GM12878 (cell line): ENCODE data around the gene KIF15. TPM values are rescaled to one million over a fixed set of nuclear protein-coding genes. Genes with fewer than 3 reads are reported as not detected.

Experiments used
- ATAC-seq: fragments of 200-7000 bp; cut with Tn5 transposase; 3 replicates; pipeline ENCODE4 v1.9.1; 2020; ENCODE audit warnings: mild to moderate bottlenecking, moderate library complexity
- BruUV-seq: library from RNA; stranded (reverse); fragments of 400-500 nt; replicated peaks from 2 replicates; lab custom pipeline; 2021; lab: Mats Ljungman, UMichigan
- CTCF ChIA-PET: fragments of 300-600 bp; sonication (Branson Sonifier 250); formaldehyde crosslinking; extraction: SDS; loops from one replicate; lab custom pipeline; 2021; ENCODE audit warnings: inconsistent platforms; lab: Yijun Ruan, JAX
- POLR2A ChIA-PET: fragments of 350-600 bp; formaldehyde crosslinking; extraction: SDS; loops from one replicate; lab custom pipeline; 2021; ENCODE audit warnings: inconsistent platforms; lab: Charles Lee
- RAD21 ChIA-PET: fragments of 300-600 bp; sonication (Branson Sonifier 250); formaldehyde crosslinking; loops from one replicate; lab custom pipeline; 2023; ENCODE audit warnings: antibody characterized with exemption; ENCODE audit not compliant: unreplicated experiment; lab: Charles Lee
- SMC1A ChIA-PET: fragments of 300-600 bp; sonication (Branson Sonifier 250); formaldehyde crosslinking; loops from one replicate; lab custom pipeline; 2023; ENCODE audit not compliant: unreplicated experiment, uncharacterized antibody; lab: Charles Lee
- DNase-seq: peaks from one replicate; pipeline ENCODE4 v3.0.0-alpha.2; 2011; ENCODE audit warnings: low read depth, low spot score
- FAIRE-seq: peaks from 3 replicates; lab custom pipeline; 2011; peaks lifted over from hg19 to GRCh38; lab: Jason Lieb, UNC
- H2AFZ ChIP-seq: 2 replicates; pipeline ENCODE4 v1.6.0; 2011; ENCODE audit warnings: low read depth, low read length, control low read depth; ENCODE audit not compliant: control insufficient read depth
- H3K27ac ChIP-seq: 2 replicates; pipeline ENCODE4 v1.5.1; 2011; ENCODE audit warnings: control low read depth; ENCODE audit not compliant: control insufficient read depth, insufficient read depth
- H3K27me3 ChIP-seq, 2 experiments: replicated peaks in 1 of 2; 2 replicates each; pipeline versions ENCODE4 v1.6.0 to v1.6.1; 2011; ENCODE audit warnings: low read length in 1 of 2; ENCODE audit not compliant: control insufficient read depth in 2 of 2, insufficient read depth in 2 of 2
- H3K36me3 ChIP-seq, 2 experiments: 2 replicates each; pipeline ENCODE4 v1.5.1; 2011; ENCODE audit warnings: low read length in 1 of 2; ENCODE audit not compliant: control insufficient read depth in 2 of 2, insufficient read depth in 2 of 2
- H3K4me1 ChIP-seq: 2 replicates; pipeline ENCODE4 v1.6.1; 2011; ENCODE audit warnings: mild to moderate bottlenecking, low read length, moderate library complexity, mixed read lengths; ENCODE audit not compliant: control insufficient read depth, insufficient read depth
- H3K4me2 ChIP-seq: 2 replicates; pipeline ENCODE4 v1.6.0; 2011; ENCODE audit warnings: control low read depth; ENCODE audit not compliant: control insufficient read depth, insufficient read depth
- H3K4me3 ChIP-seq: fragments of 200-600 bp; sonication (generic); 2 replicates; pipeline ENCODE4 v1.5.1; 2016
- H3K79me2 ChIP-seq: 2 replicates; pipeline ENCODE4 v1.6.0; 2011; ENCODE audit warnings: low read length; ENCODE audit not compliant: control insufficient read depth, insufficient read depth
- H3K9ac ChIP-seq: 2 replicates; pipeline ENCODE4 v1.8.0; 2011; ENCODE audit warnings: low read length, control low read depth, mixed read lengths; ENCODE audit not compliant: control insufficient read depth, insufficient read depth
- H3K9me3 ChIP-seq: replicated peaks from 3 replicates; pipeline ENCODE4 v1.5.1; 2011; ENCODE audit warnings: mild to moderate bottlenecking, low read length; ENCODE audit not compliant: control insufficient read depth, insufficient read depth
- H4K20me1 ChIP-seq: 2 replicates; pipeline ENCODE4 v1.6.0; 2011; ENCODE audit not compliant: control insufficient read depth, insufficient read depth
- CTCF ChIP-seq, 3 experiments: IDR thresholded peaks in 2 of 3; conservative IDR thresholded peaks in 1 of 3; 2 replicates each; pipeline ENCODE4 v1.5.1; 2011; ENCODE audit warnings: low read depth in 3 of 3, low read length in 3 of 3, mild to moderate bottlenecking in 3 of 3, control low read depth in 2 of 3, moderate library complexity in 2 of 3, inconsistent platforms in 1 of 3, mixed read lengths in 1 of 3; ENCODE audit not compliant: control insufficient read depth in 2 of 3, insufficient read depth in 1 of 3; ENCODE audit errors: extremely low read depth in 1 of 3
- E4F1 ChIP-seq: fragments of 450-650 bp; IDR thresholded peaks from 2 replicates; pipeline ENCODE4 v1.6.1; 2018; ENCODE audit warnings: borderline replicate concordance, mild to moderate bottlenecking; ENCODE audit not compliant: partially characterized antibody
- FOS ChIP-seq: IDR thresholded peaks from 3 replicates; pipeline ENCODE4 v1.6.1; 2011; ENCODE audit warnings: borderline replicate concordance; ENCODE audit not compliant: insufficient read length; ENCODE audit errors: extremely low read depth
- KLF5 ChIP-seq: fragments of 450-650 bp; IDR thresholded peaks from 2 replicates; pipeline ENCODE4 v1.6.1; 2014; ENCODE audit warnings: mild to moderate bottlenecking; ENCODE audit not compliant: partially characterized antibody
- PBX3 ChIP-seq: IDR thresholded peaks from 2 replicates; pipeline ENCODE4 v1.6.1; 2011; ENCODE audit warnings: mild to moderate bottlenecking, low read depth, low read length, moderate library complexity; ENCODE audit not compliant: insufficient replicate concordance
- POLR2AphosphoS2 ChIP-seq: IDR thresholded peaks from 2 replicates; pipeline ENCODE4 v1.6.1; 2011; ENCODE audit warnings: low read depth, mild to moderate bottlenecking, low read length, improper control_type of control experiment, moderate library complexity
- TARDBP ChIP-seq: IDR thresholded peaks from 2 replicates; pipeline ENCODE4 v1.6.1; 2016; ENCODE audit warnings: borderline replicate concordance
- ZNF592 ChIP-seq: fragments of 450-650 bp; IDR thresholded peaks from 2 replicates; pipeline ENCODE4 v1.6.1; 2017; ENCODE audit warnings: mild to moderate bottlenecking, moderate library complexity
- WGBS: methylation state at CpG from one replicate; pipeline ENCODE4 v1.1.6; 2016; ENCODE audit warnings: low lambda C conversion rate; ENCODE audit not compliant: insufficient replicate concordance, insufficient coverage; ENCODE audit errors: missing lambda C conversion rate; 5-methylcytosine and 5-hydroxymethylcytosine counted together
- in situ Hi-C: fragments of 300-500 bp; cut with MboI; formaldehyde crosslinking; loops from 9 replicates; pipeline ENCODE4 v1.14.3; 2018; ENCODE audit warnings: mixed read lengths
- intact Hi-C: fragments of 100-400 bp; cut with micrococcal nuclease; formaldehyde crosslinking; loops from one replicate; pipeline ENCODE4 v1.14.2; 2022; ENCODE audit not compliant: unreplicated experiment
- polyA plus RNA-seq, 11 experiments: library from polyadenylated mRNA; depleted of rRNA in 4 of 11; unstranded in 6 of 11; stranded (reverse) in 5 of 11; fragments of >200 nt; fragmentation: Nextera tagmentation in 4 of 11; fragmentation: Illumina TruSeq in 1 of 11; extraction: Ambion mirVana in 4 of 11; extraction: Trizol in 1 of 11; gene quantifications; 1 replicate in 1 of 11; 2 replicates in 10 of 11; pipeline versions ENCODE4 v1.2.1 to v1.2.3, GENCODE V29; 2011 to 2016; ENCODE audit warnings: inconsistent platforms in 2 of 11, missing spikeins in 2 of 11, low read depth in 1 of 11
- total RNA-seq, 4 experiments: library from RNA; depleted of rRNA in 3 of 4; stranded (reverse); fragments of >200 nt in 3 of 4; fragmentation: Illumina TruSeq in 1 of 4; extraction: Trizol in 1 of 4; gene quantifications; 2 replicates each; pipeline versions ENCODE4 v1.2.1 to v1.2.3, GENCODE V29; 2013 to 2021

The KIF15 gene
- total and polyA plus RNA-seq, 10 of the 15 experiments (the other 5 are each of a cell fraction or from before 2014, with no cell fraction given), result 12.3 to 51.8 (median 26.0) TPM

GRCh38 chr3:44845528-44846520 is 84.2 kb downstream of the KIF15 start:
- Histone ChIP-seq H4K20me1 (no peaks in the 10 kb centered on the region), H3K36me3 (peaks cover 3 to 17% of the 10 kb centered on the region in 2 experiments), H3K9me3 (no peaks in the 10 kb centered on the region), H3K4me1 (no peaks in the 10 kb centered on the region), H3K4me3 (no peak overlapping the region), H3K27me3 (no peaks in the 10 kb centered on the region), H3K79me2 (no peaks in the 10 kb centered on the region), H2AFZ (no peak overlapping the region), H3K9ac (no peak overlapping the region), H3K27ac (no peak overlapping the region), H3K4me2 (no peak overlapping the region)
- DNase-seq (no peak), ATAC-seq (no peak), FAIRE-seq (no peak)
- in situ Hi-C loops, result no loop called here
- WGBS, result 99% methylated on average over 7 of the region's 7 CpGs
- BruUV-seq, result no TSS peak
- intact Hi-C loops, result no loop called here
- POLR2A ChIA-PET, result interaction anchor here (0.6 to 1.2 kb wide), 2 partner anchors 12 to 1309 kb away, joined by 3 to 7 read pairs; no protein-coding TSS in a partner anchor
- SMC1A ChIA-PET, result interaction anchor here (1.1 to 1.6 kb wide), 3 partner anchors 14 to 66 kb away, joined by 3 to 4 read pairs (median 3); no protein-coding TSS in a partner anchor
- CTCF ChIA-PET, result no interaction called here
- RAD21 ChIA-PET, result interaction anchor here (1.1 kb wide), 1 partner anchor 67 kb away, joined by 3 read pairs; no protein-coding TSS in a partner anchor
- TF ChIP-seq CTCF (IDR thresholded peaks at IDR 0.05 in 2 of 3, conservative IDR thresholded peaks at IDR 0.05 in 1 of 3; ENCODE audit: control insufficient read depth in 2 of 3, extremely low read depth in 1 of 3, insufficient read depth in 1 of 3, low read depth in 3 of 3, low read length in 3 of 3), result no peak
- TF ChIP-seq E4F1, result no peak
- no peak for TF ChIP-seq POLR2AphosphoS2
- no peak for TF ChIP-seq ZNF592
- TF ChIP-seq TARDBP, result no peak
- no peak for TF ChIP-seq FOS
- TF ChIP-seq PBX3, result no peak
- TF ChIP-seq KLF5, result no peak
